ENCODE results near the gene IGF2BP2. TPM values are rescaled to one million over a fixed set of nuclear protein-coding genes. Genes with fewer than 3 reads are reported as not detected.

Gene IGF2BP2
- total RNA-seq, 1 experiment from 2014 or later: 133 TPM

GRCh38 chr3:185716436-185717108, 108.3 kb downstream of the IGF2BP2 start:
- ATAC-seq: peak; percentile 6; the same call in 1 of the 2 replicates
- CTCF ChIA-PET: interaction anchor here (1.1 to 1.5 kb wide), 3 partner anchors 52 to 226 kb away, joined by 3 to 8 read pairs (median 4); no protein-coding TSS in a partner anchor
- H3K4me3 Mint-ChIP-seq: no peak overlapping the region
- H3K4me1 Mint-ChIP-seq: peaks cover 80% of the 10 kb centered on the region
- H3K27me3 Mint-ChIP-seq (ENCODE audit: low read depth): no peaks in the 10 kb centered on the region
- TF ChIP-seq EMX1 (CRISPR knock-in tag; IDR thresholded peaks at IDR 0.05) (no peak), PRRX2 (CRISPR knock-in tag; IDR thresholded peaks at IDR 0.05) (no peak), ZMAT4 (CRISPR knock-in tag; IDR thresholded peaks at IDR 0.05) (no peak), ZBTB43 (CRISPR knock-in tag; IDR thresholded peaks at IDR 0.05) (no peak), ATF1 (CRISPR knock-in tag; IDR thresholded peaks at IDR 0.05) (no peak), ARID4B (CRISPR knock-in tag; IDR thresholded peaks at IDR 0.05; ENCODE audit: borderline replicate concordance) (no peak), ATF3 (CRISPR knock-in tag; conservative IDR thresholded peaks at IDR 0.05) (no peak), ETV6 (CRISPR knock-in tag; IDR thresholded peaks at IDR 0.05) (no peak), ZNF232 (CRISPR knock-in tag; IDR thresholded peaks at IDR 0.05) (no peak), ATF6 (CRISPR knock-in tag; IDR thresholded peaks at IDR 0.05) (no peak)
- H3K27ac Mint-ChIP-seq: peak overlapping the region; percentile 86
- no peak for DNase-seq (ENCODE audit: low spot score)
- peaks cover 6% of the 10 kb centered on the region; the same call in 1 of the 2 replicates for H3K9me3 Mint-ChIP-seq
- POLR2A ChIA-PET: interaction anchor here (0.8 kb wide), 1 partner anchor 9 kb away, joined by 3 read pairs; no protein-coding TSS in a partner anchor
- H3K36me3 Mint-ChIP-seq: no peaks in the 10 kb centered on the region

- Mint-ChIP-seq H3K4me1 (peaks cover 84% of the 10 kb centered on the region), H3K27me3 (ENCODE audit: low read depth) (no peaks in the 10 kb centered on the region), H3K9me3 (peaks cover 6% of the 10 kb centered on the region; the same call in 1 of the 2 replicates), H3K36me3 (no peaks in the 10 kb centered on the region), H3K27ac (peak overlapping the region; percentile 94), H3K4me3 (peak overlapping the region; percentile 8; the same call in 1 of the 2 replicates)
- ATAC-seq (peak; percentile 86), DNase-seq (ENCODE audit: low spot score) (peak; percentile 28)
- POLR2A ChIA-PET: no interaction called here
- CTCF ChIA-PET: interaction anchor here (1.0 kb wide), 1 partner anchor 54 kb away, joined by 5 read pairs; no protein-coding TSS in a partner anchor
- no peak for TF ChIP-seq ZNF671 (CRISPR knock-in tag; IDR thresholded peaks at IDR 0.05)
- 0 out of 2 replicates have a peak, but pooled peaks have one; percentile 42 for TF ChIP-seq PRDM15 (CRISPR knock-in tag; IDR thresholded peaks at IDR 0.05)
- 0 out of 2 replicates have a peak, but pooled peaks have one; percentile 21 for TF ChIP-seq MAX (CRISPR knock-in tag; IDR thresholded peaks at IDR 0.05)
- peak; percentile 51; the same call in 1 of the 2 replicates for TF ChIP-seq TEAD4 (CRISPR knock-in tag; IDR thresholded peaks at IDR 0.05)
Observed at GRCh38 chr3:185715091-185715490, 109.8 kb downstream of the IGF2BP2 start.

All from WTC11 (cell line).